NCI-H1417 (cell line): ENCODE data around the gene SOX9.
A peak's percentile ranks its signal among the peaks of the same experiment; 100 is the strongest.

Experiments used
- DNase-seq, 3 experiments: peaks; one replicate each; lab custom pipeline; 2025; lab: John Stamatoyannopoulos, UW

The SOX9 gene

DNA sequence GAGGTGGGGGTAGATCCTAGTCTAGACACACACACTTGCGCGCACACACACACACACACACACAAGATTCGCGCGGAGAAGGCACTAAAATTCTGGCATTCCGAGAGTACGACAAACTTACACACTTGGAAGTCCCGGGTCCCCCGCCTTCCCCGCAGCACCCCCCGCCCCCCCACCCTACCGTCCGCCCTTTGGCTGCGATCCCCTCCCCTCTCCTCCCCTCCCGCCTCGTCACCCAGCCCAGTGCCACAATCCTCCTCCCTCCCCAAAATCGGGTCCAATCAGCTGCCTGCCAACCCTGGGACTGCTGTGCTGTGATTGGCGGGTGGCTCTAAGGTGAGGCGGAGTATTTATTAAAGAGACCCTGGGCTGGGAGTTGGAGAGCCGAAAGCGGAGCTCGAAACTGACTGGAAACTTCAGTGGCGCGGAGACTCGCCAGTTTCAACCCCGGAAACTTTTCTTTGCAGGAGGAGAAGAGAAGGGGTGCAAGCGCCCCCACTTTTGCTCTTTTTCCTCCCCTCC lies at the start of gene SOX9:
Gene SOX9, plus strand, starts transcription at position 379 of the 522 bp plus-strand sequence. CDS start 372 bp downstream, outside the sequence.
- peak; percentile 51 to 90 (median 82) for DNase-seq

DNA sequence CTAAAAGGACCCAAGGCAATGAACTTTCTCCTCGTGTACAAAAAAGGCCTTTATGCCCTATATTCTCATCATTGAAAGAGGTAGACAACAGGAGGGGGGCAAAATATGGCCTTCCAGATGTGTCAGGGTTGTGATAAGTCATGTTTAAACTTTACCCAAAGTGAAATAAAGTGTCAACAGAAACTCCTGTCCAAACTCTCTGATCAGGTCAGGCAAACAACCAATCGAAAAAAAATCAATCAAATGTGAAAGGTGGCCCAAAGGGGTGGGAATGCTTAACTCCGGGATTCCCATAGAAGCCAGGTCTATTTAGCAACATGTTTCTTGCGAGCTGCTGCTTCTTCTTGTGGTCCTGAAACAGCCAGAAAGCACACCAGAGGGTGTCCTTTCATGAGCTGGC lies 49.5 kb upstream of the SOX9 start:
- no peak for DNase-seq

DNA sequence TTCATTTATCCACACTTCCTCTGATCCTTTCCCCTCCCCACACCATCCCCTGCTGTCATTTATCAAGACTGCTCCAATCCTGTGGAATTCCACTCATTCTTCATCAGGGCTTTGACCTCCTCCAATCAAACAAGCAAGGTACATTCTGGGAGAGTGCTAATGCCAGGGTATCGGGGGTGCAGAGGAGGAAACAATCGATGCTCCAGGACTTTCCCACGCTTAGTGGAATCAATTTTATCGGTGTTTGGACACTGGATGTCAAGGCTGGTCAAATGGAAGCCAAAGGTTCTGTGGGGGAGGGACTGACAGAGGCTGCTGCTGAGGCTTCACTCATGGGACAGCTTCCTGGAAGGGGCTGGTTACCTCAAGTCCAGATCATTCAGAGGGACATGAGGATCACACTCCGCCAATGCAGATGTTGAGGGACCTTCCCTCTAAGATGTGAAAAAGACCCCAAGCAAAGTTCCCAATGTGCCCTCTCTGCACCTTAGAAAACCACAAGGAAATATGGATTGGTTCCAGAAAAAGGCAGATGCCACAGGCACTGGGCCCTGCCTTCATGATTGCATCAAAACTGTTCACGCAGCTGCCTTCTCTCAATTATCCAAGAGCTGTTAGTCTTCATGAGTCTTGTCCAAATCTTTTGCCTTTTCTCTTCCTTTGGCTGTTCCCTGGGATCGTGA lies 44.7 kb upstream of the SOX9 start:
- no peak for DNase-seq

DNA sequence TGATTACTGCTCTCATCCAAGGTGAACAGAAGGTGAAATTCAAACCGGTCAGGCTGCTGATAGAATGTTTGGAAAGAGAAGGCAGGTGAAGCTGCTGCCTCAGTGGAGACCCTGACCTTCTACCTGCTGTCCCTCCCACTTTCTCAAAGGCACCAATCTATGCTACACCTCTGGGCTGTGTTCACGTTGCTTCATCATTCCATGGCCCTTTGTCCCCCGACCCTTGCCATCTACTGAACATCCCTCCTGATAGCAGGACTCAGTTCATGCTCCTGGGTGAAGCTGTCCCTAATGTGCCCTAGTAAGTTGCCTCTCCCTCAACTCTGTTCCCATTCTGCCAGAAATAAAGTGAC lies 44.2 kb upstream of the SOX9 start:
- no peak for DNase-seq

DNA sequence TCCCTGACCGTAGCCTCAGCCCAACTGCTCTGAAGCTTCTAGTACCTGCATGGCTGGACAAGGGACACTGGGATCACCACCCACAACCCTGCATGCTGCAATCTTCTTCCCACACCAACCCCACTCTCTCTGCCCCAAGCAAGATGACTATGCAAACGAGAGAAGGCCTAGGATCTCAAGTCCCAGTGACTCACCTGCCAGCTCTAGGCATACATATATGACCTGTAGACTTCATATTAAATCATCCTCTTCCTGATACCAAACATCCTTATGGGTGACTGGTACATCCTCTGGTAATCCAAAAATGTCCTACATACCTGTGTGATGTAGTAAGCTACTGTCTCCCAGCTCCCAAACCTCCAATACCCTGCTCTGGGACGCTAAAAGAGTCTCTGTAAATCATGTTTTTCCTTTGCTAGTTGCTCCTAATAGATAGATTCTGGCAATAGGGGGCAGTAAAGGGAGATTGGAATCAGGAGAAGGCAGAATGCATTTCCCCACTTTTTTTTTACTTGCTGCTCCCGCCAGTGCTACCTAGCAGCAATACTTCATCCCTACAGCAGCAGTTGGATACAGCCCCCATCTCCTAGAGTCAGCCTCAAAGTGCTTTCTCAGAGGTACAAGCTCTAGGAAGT lies 43.4 kb upstream of the SOX9 start:
- no peak for DNase-seq

DNA sequence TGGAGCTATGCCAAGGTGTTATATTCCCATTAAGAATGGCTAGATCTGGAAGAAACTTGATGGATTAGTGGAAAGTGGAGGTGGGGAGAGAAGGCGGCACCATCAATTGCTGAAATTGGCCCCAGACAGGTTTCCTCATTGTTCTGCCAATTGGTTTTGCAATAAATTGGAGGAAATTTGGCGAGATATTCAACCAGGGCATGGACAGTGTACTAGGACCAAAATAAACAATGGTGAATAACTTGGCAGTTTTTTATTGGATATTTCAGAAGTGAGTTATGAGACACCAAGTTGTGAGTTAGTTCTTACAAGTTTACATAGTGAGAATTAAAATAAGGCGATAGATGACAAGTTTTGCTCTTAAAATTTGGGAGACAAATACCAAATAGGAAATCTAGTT lies 41.1 kb upstream of the SOX9 start:
- DNase-seq = no peak

DNA sequence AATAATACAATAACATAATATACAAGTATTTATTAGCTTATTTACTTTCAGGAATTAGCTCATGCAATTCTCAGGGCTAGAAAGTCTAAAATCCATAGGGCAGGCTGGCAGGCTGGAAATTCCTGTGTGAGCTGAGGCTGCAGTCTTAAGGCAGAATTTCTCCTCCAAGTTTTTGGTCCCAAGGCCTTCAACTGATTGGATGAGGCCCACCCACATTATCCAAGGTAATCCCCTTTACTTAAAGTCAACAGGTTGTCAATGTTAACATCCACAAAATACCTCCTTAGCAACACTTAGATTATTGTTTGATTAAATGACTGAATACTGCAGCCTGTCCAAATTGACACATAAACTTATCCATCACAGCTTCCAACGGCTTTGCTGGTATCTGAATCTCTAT lies 32.9 kb upstream of the SOX9 start:
- no peak for DNase-seq

DNA sequence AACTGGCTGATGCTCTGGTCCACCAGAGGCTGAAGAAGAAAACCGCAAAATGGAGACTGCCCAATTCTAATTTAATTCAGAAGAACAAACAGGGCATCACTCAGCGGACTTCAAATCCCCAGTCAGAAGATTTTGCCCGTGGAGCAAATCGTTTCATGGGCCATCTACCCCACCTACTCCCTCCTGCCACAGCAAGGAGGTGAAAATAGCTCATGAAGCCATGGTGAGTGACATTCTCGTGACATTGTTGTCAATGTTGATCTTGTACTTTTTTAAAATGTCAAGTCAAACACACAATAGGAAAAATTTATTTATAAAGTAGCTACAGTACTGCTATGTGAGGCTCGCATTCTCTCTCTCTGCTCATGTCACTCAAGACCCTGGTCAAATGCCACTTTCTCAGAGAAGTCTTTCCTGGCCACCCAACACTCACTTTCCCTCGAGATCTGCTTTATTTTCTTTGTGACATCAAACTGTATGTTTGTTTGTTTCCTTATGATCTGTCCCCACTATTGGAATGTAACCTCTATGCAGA lies 31.3 kb upstream of the SOX9 start:
- no peak for DNase-seq

DNA sequence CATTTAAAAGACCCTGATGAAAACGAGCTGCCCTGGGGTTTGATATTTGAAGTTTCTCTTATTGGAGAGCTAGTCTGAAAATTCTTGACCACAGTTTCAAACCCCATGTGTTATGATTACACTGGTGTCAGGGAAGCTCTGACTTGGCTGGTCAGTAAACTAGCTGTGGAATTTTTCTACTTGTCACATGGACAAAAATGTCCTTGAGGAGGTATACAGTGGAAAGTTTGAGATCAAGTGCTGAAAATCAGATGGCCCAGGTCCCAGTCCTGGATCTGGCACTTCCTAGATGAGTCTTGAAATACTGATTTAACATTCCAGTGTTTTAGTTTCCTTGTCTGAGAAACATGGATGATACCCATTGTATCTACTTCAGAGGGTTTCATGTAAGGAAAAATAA lies 30.7 kb upstream of the SOX9 start:
- no peak for DNase-seq

DNA sequence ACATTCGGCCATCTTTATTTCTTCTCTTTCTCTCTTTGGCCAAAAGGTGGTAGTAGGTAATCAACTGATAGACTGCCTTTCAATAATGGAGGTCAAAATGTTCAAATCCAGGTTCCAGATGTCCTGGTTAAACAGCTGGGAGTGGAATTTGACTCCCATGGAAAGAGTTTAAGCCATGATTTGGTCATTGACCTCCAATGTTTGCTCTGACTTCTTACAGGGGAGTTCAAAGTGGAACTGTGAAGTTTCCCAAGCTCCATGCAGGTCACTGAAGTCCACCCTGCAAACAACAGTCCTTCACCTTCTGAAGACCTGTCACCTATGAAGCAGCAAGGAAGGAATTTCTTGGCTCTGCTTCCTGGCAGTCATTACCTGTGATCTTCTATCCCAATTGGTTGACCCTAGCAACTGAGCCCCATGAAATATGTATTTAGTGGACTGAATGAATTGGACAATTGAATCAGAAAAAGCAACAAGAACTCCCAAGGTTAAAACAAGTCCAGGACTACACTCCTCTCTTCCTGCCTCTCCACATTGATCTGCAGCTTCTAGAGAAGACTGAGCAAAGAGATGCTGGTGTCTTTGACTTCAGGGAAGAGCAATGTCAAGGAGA lies 28.0 kb upstream of the SOX9 start:
- DNase-seq = no peak

DNA sequence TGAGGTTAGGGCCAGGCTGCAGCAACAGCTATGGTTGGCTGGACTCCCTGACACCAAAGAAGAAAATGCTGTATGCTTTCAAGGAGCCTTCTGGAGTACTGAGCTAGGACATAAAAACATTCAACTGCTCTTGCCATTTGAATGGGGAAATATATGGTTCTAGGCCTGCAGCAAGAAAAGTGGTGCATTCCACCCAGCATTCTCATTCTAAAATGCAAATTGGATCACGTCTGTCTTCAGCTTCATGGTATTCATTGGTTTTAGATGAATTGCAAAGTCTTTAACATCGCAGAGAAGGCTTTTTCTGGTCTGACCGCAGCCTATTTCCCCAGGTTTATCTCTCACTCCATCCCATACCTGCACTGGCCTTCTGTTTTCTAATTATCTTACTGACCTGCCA lies 27.1 kb upstream of the SOX9 start:
- no peak for DNase-seq

DNA sequence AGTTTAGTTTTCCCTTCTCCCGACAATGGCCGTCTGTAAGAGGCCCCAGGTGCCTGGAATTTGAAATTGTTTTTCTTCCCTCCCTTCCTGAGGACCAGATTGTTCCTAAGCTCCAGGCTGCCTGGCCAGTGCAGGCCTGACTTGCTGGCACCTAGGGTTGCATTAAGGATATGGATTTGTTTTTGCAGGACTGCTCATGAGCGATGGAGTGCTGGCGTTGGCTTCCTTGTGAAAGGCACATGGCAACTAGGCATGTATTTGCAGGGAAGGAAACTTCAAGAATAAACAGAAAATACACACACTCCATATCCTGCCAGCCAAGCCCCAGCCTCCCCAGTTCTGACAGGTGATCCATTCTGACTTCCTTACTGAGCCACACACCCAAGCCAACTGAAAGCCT lies 25.5 kb upstream of the SOX9 start:
- DNase-seq = no peak

DNA sequence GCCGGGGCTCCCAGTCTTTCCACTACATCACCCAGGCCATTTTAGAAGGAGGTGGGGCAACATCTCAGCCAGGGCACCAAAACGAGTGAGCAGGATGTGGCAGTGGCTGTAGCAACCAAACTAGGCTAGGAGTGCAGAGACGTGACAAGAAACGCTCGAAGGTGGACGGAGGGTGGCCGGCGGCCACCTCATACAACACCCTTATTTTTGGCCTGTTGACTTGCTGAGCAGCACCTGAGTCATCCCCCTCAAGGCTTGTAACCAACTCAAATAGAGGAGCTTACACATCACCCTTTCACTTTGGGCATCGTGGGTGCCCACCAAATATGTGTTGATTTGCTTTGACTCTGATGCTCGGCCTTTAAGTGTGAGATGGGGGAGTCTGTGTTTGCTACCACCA lies 23.7 kb upstream of the SOX9 start:
- DNase-seq = no peak

DNA sequence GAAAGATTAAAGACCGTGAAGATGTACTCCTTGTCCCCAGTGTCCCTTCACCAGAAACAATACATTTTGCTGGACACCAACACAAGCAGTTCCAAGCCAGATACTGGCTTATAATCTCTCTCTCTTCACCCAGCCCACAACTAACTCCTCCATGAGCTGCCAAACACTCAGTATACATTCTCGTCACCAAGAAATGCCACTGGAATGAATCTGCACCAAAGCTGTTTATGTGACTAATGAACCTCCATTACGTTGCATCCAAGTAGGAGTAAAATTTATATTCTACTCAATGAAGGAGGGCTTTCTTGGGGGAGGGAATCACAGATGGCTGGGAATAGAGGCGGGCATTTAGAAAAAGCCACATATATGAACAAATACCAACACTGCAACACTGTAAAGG lies 20.9 kb upstream of the SOX9 start:
- no peak for DNase-seq

DNA sequence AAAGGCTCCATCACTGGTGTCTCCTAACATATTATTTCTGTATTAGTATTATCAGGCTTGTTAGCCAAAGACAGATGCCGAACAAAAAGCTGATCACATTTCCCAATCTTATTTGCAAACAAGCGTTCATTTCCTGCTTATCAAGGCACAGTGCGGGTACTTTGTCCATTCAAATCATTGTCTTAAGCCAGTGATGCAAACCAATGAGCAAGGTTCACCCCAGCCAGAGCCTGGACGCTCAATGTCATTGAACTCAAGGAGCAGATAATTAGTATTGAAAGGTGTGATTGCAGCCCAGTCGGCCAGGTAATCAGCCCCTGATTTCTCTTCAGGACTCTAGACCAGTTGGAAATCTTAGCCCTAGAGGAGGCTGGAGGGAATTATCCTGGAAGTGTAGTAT lies 20.4 kb upstream of the SOX9 start:
- DNase-seq = no peak

DNA sequence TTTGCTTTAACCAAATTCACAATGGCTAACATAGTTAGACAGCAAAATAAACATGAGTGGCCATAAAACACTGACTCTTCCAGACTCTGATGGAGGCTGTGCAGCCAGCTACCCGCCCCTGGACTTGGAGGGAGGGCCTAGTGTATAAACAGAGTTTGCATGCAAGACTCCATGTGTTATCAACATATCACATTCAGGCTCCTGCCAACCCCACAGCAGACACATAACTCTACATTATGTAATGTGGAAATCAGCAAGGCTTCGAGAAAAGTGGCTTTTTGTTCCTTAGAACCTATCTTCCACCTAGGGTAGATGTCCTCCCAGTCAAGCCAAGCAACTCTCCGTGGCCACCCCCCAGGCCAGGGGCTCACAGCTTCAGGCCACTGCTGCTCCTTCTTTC lies 19.3 kb upstream of the SOX9 start:
- no peak for DNase-seq

DNA sequence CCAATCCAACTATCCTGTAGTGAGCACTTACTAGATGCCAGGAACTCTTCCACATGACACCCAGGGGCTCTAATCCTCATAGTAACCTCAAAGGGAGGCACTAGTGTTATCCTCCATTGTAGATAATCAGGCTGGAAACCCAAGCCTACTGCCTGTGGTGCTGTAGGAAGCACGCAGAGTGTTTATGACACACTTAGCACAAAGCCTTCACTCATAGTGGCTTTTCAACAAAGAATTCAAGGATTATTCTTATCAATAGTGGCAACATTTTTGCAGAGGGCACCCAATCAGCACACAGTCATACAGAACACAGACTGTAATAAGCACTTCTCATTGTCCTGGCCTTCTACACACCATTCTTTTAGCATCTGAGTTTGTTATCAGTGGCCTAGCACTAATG lies 18.5 kb upstream of the SOX9 start:
- DNase-seq = no peak

DNA sequence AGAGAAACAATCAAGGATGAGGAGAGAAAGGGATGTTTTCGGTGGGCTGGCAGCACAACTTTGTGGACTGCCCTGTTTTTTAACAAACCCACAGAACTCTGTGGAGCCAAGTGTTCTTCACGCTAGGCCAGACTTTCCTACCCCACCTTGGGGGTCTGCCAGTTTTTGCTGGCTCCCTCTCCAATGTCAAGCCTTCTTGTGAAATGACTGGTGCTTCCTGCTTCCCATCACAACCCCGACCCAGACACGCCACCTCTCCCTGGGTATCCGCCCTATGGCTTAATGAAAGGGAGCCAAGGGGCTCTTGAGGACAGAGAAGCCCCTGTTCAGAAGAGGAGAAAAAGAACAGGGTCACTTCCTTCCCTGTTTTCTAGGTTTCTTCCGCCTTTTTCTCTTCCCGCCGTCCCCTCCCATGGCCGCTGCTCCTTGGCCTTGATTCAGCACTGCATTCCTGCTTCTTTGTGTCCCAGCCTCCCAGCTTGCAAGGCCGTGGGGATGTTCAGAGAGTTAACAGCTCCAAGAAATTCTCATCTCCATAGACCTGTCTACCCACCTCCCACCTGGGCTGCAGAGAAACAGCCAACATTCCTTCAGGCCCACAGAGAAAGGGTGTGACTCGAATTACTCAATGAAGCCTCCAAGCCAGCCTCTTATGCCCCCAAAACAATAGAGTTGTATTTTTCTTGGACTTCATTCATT lies 16.5 kb upstream of the SOX9 start:
- no peak for DNase-seq

DNA sequence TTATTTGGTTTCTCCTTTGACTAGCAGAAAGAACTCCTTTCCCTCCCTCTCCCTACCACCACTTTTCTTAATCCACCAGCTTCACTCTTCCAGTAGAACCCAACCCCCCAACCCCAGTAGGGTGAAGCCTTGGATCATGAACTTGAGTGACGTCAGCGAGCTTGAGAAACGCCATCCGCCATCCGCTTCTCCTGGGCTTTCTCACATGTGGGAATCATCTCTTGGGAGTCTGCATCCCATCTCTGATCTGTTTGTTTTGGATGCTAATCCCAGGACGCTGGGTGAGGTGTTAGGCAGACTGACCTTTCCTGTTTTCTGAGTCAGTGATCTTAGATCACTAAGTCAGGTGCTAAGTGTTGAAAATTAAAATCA lies 16.0 kb upstream of the SOX9 start:
- DNase-seq = no peak

DNA sequence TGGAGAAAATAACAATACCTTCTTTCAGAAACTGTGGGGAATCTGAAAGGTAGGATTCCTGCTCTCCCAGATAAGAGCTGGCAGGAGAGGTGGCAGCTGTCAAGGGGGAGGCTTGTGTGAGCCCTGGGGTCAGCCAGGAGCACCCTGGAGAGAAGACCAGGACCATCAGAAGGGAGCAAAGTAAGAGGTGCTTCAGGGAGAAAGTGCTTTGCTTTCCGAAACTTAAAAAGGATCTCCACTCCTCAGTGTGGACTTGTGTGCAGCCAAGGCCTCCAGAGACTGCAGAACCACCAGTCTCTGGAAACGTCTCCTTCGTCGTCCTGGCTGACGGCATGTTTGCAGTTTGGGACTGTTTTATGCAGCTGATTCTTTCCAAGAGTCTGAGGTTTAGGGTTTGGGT lies 13.7 kb upstream of the SOX9 start:
- no peak for DNase-seq

DNA sequence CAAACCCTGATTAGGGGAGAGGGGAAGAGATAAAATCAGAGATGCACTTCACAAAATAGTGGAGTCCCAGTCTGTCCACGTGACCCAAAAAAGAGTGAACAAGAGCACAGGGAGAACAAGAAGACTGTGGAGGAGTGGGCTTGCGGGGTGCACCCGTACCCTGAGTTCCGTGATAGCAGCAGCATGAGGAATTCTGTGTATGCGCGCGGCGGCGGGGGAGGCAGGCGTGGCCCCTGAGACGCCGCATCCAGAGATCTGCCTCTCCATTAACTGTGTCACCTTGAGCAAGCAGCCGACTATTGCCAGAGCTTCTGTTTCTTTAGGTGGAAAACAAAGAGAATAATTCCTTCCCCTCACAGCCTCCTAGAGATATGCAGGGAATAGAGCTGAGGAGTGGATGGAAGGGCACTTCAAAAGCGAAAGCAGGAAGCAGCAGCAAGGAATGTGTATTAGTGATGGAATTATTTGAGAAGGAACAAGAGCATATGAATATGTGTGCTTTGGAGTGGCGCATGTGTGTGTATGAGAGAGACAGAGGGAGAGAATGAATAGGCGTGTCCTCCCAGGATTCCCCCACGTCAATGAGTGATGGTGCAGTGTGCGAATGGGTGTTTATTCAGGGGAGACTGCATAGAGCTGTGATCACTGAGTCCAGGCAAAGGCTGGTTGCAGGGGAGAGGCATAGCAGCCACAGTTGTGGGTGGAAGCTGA lies 10.4 kb upstream of the SOX9 start:
- no peak for DNase-seq

DNA sequence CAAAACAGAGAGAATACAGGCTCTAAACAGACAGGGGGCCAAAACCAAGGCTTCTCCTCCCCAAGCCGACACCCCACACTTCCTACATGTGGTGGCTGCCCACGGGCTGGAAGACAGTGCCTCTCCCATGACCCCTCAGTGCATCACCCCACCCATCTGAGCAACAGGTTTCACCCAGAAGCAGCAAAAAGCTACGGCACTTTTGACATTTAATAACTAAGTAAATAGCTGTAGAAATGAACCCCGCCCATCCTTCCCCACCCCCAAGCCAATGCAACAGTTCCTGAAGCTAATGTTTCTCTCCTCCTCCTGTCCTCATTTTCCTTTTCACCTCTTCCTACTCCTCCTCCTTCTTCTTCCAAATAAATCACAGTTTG lies 9.9 kb upstream of the SOX9 start:
- no peak for DNase-seq
